HepG2 (cell line): ENCODE results near the gene SLC24A4. TPM values are rescaled to one million over a fixed set of nuclear protein-coding genes. Genes with fewer than 3 reads are reported as not detected.

ENCODE experiments used
- ATAC-seq: fragments of 200-7000 bp; cut with Tn5 transposase; 3 replicates; pipeline ENCODE4 v1.9.1; 2020; ENCODE audit warnings: mild to moderate bottlenecking, moderate library complexity
- BruUV-seq: library from RNA; stranded (reverse); fragments of 400-500 nt; replicated peaks from 2 replicates; lab custom pipeline; 2021; lab: Mats Ljungman, UMichigan
- CTCF ChIA-PET: fragments of 300-600 bp; formaldehyde crosslinking; extraction: SDS; loops from one replicate; lab custom pipeline; 2021; ENCODE audit warnings: low total read pairs, inconsistent platforms, low intra/inter-chr PET ratio; lab: Yijun Ruan, JAX
- POLR2A ChIA-PET: fragments of 350-600 bp; sonication (Branson Sonifier 250); formaldehyde crosslinking; loops from one replicate; lab custom pipeline; 2020; ENCODE audit warnings: antibody characterized with exemption, inconsistent platforms; lab: Yijun Ruan, JAX
- DNase-seq: peaks from one replicate; pipeline ENCODE4 v3.0.0-alpha.2; 2015; ENCODE audit warnings: low spot score
- FAIRE-seq: peaks from 3 replicates; lab custom pipeline; 2011; peaks lifted over from hg19 to GRCh38; lab: Jason Lieb, UNC
- H2AFZ ChIP-seq: one replicate; pipeline ENCODE4 v1.6.1; 2011; ENCODE audit warnings: low read length, inconsistent platforms
- H3K27ac ChIP-seq: fragments of 300-600 bp; 3 replicates; pipeline ENCODE4 v1.8.0; 2011; ENCODE audit warnings: mixed run types, mild to moderate bottlenecking, mixed read lengths, low read length, inconsistent platforms; ENCODE audit not compliant: insufficient read depth; ENCODE audit errors: extremely low read length
- H3K27me3 ChIP-seq, 2 experiments: fragments of 200-600 bp in 1 of 2; 2 replicates in 1 of 2; 3 replicates in 1 of 2; pipeline versions ENCODE4 v1.6.0 to v1.8.0; 2011; ENCODE audit warnings: low read length in 2 of 2, mild to moderate bottlenecking in 2 of 2, moderate library complexity in 2 of 2, inconsistent platforms in 1 of 2; ENCODE audit not compliant: insufficient read depth in 2 of 2, control insufficient read depth in 1 of 2
- H3K36me3 ChIP-seq, 2 experiments: fragments of 200-600 bp in 1 of 2; replicated peaks in 1 of 2; 2 replicates in 1 of 2; 3 replicates in 1 of 2; pipeline versions ENCODE4 v1.5.1 to v1.8.0; 2011; ENCODE audit warnings: low read length in 2 of 2, inconsistent platforms in 1 of 2; ENCODE audit not compliant: insufficient read depth in 2 of 2, control insufficient read depth in 1 of 2
- H3K4me1 ChIP-seq: 2 replicates; pipeline ENCODE4 v1.5.1; 2012; ENCODE audit warnings: low read length, inconsistent platforms; ENCODE audit not compliant: insufficient read depth
- H3K4me2 ChIP-seq: 2 replicates; pipeline ENCODE4 v1.6.0; 2011; ENCODE audit warnings: low read depth, low read length, inconsistent platforms
- H3K4me3 ChIP-seq, 3 experiments: fragments of 200-600 bp in 1 of 3; sonication (generic), shearing (Covaris generic) in 1 of 3; replicated peaks in 1 of 3; 2 replicates each; pipeline ENCODE4 v1.5.1; 2011 to 2016; ENCODE audit warnings: low read length in 3 of 3, inconsistent platforms in 2 of 3, low read depth in 2 of 3, mild to moderate bottlenecking in 2 of 3, control low read depth in 1 of 3, mixed read lengths in 1 of 3; ENCODE audit not compliant: insufficient read depth in 1 of 3
- H3K79me2 ChIP-seq: one replicate; pipeline ENCODE4 v1.6.1; 2011; ENCODE audit warnings: low read length, inconsistent platforms; ENCODE audit not compliant: insufficient read depth
- H3K9ac ChIP-seq: 2 replicates; pipeline ENCODE4 v1.6.0; 2011; ENCODE audit warnings: mild to moderate bottlenecking, low read depth, low read length, inconsistent platforms; ENCODE audit not compliant: insufficient read depth
- H3K9me3 ChIP-seq: 2 replicates; pipeline ENCODE4 v1.5.1; 2012; ENCODE audit warnings: mild to moderate bottlenecking, low read length
- H4K20me1 ChIP-seq: 2 replicates; pipeline ENCODE4 v1.6.0; 2011; ENCODE audit warnings: inconsistent platforms, mild to moderate bottlenecking, low read length, moderate library complexity; ENCODE audit not compliant: insufficient read depth
- ELF4 ChIP-seq: sonication (generic); formaldehyde crosslinking; IDR thresholded peaks from 2 replicates; pipeline ENCODE4 v1.5.0; 2020; ENCODE audit warnings: missing genetic modification reagents, mild to moderate bottlenecking, moderate library complexity, borderline replicate concordance
- SSRP1 ChIP-seq: IDR thresholded peaks from 2 replicates; pipeline ENCODE4 v1.6.1; 2016; ENCODE audit warnings: control low read depth
- U2AF1 ChIP-seq: fragments of 200-400 bp; formaldehyde crosslinking; optimal IDR thresholded peaks from 2 replicates; pipeline ENCODE3; 2017; ENCODE audit warnings: mild to moderate bottlenecking, low read depth, low read length
- ZMAT3 ChIP-seq: sonication (generic); formaldehyde crosslinking; conservative IDR thresholded peaks from 2 replicates; pipeline ENCODE4 v1.7.0; 2021; ENCODE audit warnings: missing genetic modification reagents
- ZNF816 ChIP-seq: sonication (generic); formaldehyde crosslinking; IDR thresholded peaks from 2 replicates; pipeline ENCODE4 v1.8.0; 2022; ENCODE audit warnings: missing genetic modification reagents, mild to moderate bottlenecking, borderline replicate concordance
- WGBS: methylation state at CpG from one replicate; pipeline ENCODE4 v1.1.6; 2017; ENCODE audit warnings: low lambda C conversion rate; 5-methylcytosine and 5-hydroxymethylcytosine counted together
- in situ Hi-C: cut with HindIII; loops from 2 replicates; pipeline ENCODE4 v1.10.0; 2017; ENCODE audit warnings: low pct_unique_long_range_greater_than_20kb; ENCODE audit not compliant: extremely low pct_ligation_motif_present
- intact Hi-C: fragments of 100-400 bp; cut with micrococcal nuclease; formaldehyde crosslinking; loops from one replicate; pipeline ENCODE4 v1.10.0; 2022; ENCODE audit not compliant: unreplicated experiment
- polyA plus RNA-seq, 8 experiments: library from polyadenylated mRNA; depleted of rRNA in 3 of 8; stranded (reverse) in 7 of 8; unstranded in 1 of 8; fragments of >200 nt; fragmentation: Illumina TruSeq in 4 of 8; extraction: Trizol in 4 of 8; gene quantifications; 2 replicates each; pipeline versions ENCODE4 v1.2.1 to v1.2.3, GENCODE V29; 2011 to 2016; ENCODE audit warnings: low read depth in 4 of 8, missing spikeins in 1 of 8, mixed read lengths in 1 of 8; ENCODE audit not compliant: insufficient read depth in 1 of 8
- total RNA-seq, 5 experiments: library from RNA; depleted of rRNA; stranded (reverse); fragments of >200 nt; fragmentation: Illumina TruSeq; extraction: Trizol; gene quantifications; 2 replicates each; pipeline ENCODE4 v1.2.3, GENCODE V29; 2016; ENCODE audit warnings: low read depth in 1 of 5
- TF ChIP-seq, protein P1 (sequence below): IDR thresholded peaks from 2 replicates; pipeline ENCODE4 v1.6.1; 2012; ENCODE audit warnings: low read depth, low read length, improper control_type of control experiment

Gene SLC24A4
- total and polyA plus RNA-seq, 2 of the 13 experiments (the other 11 are each of a cell fraction or from before 2014, with no cell fraction given): not detected

DNA sequence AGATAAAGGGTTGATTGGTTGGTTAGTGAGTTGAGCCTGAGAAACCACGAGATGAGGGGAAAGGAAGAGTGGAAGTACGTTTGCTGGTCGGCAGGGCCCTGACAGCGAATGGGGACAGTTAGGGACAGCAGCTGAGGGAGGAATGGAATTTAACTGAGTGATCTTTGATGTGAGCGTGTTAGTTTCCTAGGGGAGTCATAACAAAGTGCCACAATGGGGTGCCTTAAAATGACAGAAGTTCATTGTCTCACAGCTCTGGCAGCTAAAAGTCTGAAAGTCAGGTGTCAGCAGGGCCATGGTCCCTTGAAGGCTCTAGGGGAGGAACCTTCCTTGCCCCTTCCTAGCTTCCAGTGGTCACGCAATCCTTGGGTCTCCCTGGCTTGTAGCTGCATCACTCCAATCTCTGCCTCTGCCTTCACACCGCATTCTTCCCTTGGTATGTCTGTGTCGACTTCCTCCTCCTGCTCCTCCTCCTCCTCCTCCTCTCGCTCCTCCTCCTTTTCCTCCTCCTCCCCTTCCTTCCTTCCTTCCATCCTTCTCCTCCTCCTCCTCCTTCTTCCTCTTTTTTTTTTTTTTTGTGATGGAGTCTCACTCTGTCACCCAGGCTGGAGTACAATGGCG is 164.7 kb downstream of the SLC24A4 start:
- Histone ChIP-seq H2AFZ (no peak overlapping the region), H3K27me3 (peaks cover 5 to 29% of the 10 kb centered on the region in 2 experiments; a peak in 4 of 5 replicates), H3K4me2 (no peak overlapping the region), H3K4me3 (no peak overlapping the region), H3K79me2 (no peaks in the 10 kb centered on the region), H3K27ac (no peak overlapping the region), H3K9me3 (no peaks in the 10 kb centered on the region), H3K36me3 (no peaks in the 10 kb centered on the region), H3K9ac (no peak overlapping the region), H4K20me1 (no peaks in the 10 kb centered on the region), H3K4me1 (peaks cover 15% of the 10 kb centered on the region)
- no peak for ATAC-seq
- ChIA-PET POLR2A (no interaction called here), CTCF (no interaction called here)
- FAIRE-seq: no peak
- in situ Hi-C loops (no loop called here), intact Hi-C loops (no loop called here)
- DNase-seq: no peak
- no peak for TF ChIP-seq ZNF816 (CRISPR knock-in tag)
- TF ChIP-seq ELF4 (CRISPR knock-in tag): no peak
- no peak for TF ChIP-seq U2AF1
- TF ChIP-seq SSRP1 (CRISPR knock-in tag): no peak
- TF ChIP-seq, protein P1, sequence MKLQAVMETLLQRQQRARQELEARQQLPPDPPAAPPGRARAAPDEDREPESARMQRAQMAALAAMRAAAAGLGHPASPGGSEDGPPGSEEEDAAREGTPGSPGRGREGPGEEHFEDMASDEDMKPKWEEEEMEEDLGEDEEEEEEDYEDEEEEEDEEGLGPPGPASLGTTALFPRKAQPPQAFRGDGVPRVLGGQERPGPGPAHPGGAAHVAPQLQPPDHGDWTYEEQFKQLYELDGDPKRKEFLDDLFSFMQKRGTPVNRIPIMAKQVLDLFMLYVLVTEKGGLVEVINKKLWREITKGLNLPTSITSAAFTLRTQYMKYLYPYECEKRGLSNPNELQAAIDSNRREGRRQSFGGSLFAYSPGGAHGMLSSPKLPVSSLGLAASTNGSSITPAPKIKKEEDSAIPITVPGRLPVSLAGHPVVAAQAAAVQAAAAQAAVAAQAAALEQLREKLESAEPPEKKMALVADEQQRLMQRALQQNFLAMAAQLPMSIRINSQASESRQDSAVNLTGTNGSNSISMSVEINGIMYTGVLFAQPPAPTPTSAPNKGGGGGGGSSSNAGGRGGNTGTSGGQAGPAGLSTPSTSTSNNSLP: no peak
- TF ChIP-seq ZMAT3 (CRISPR knock-in tag): no peak
- BruUV-seq: no TSS peak
- WGBS: 38% methylated on average over 10 of the region's 10 CpGs
